Measurements from ENCODE around the gene NMNAT2.

- TF ChIP-seq CTCF (IDR thresholded peaks at IDR 0.05; ENCODE audit: low read depth, low read length) (no peak), POLR2A (IDR thresholded peaks at IDR 0.05; ENCODE audit: extremely low read depth, insufficient read length) (no peak), MAX (IDR thresholded peaks at IDR 0.05; ENCODE audit: low read depth, low read length) (no peak), MYC (IDR thresholded peaks at IDR 0.05; ENCODE audit: low read depth, low read length) (no peak)
These were observed 199.1 kb downstream of the NMNAT2 start for GRCh38 chr1:183218971-183219615.
